IMR-90 (cell line): ENCODE measurements around the gene FFAR2. TPM values are rescaled to one million over a fixed set of nuclear protein-coding genes. Genes with fewer than 3 reads are reported as not detected.

Source experiments
- ATAC-seq: fragments of 200-7000 bp; cut with Tn5 transposase; 2 replicates; pipeline ENCODE4 v1.9.1; 2020; ENCODE audit warnings: low read depth, mild to moderate bottlenecking, moderate library complexity
- BruUV-seq: library from RNA; stranded (reverse); fragments of 400-500 nt; replicated peaks from 2 replicates; lab custom pipeline; 2021; lab: Mats Ljungman, UMichigan
- CTCF ChIA-PET: fragments of 300-600 bp; formaldehyde crosslinking; extraction: SDS; loops from one replicate; lab custom pipeline; 2021; ENCODE audit warnings: antibody characterized with exemption; lab: Yijun Ruan, JAX
- POLR2A ChIA-PET: fragments of 300-600 bp; sonication (Branson Sonifier 250); formaldehyde crosslinking; loops from one replicate; lab custom pipeline; 2022; ENCODE audit warnings: antibody characterized with exemption; ENCODE audit not compliant: unreplicated experiment; lab: Charles Lee
- DNase-seq: peaks from one replicate; pipeline ENCODE4 v3.0.0; 2013
- H2AFZ ChIP-seq: replicated peaks from 2 replicates; pipeline ENCODE3; 2013; ENCODE audit warnings: low read length, mild to moderate bottlenecking; ENCODE audit not compliant: poor library complexity
- H2AK5ac ChIP-seq: 2 replicates; pipeline ENCODE4 v1.6.1; 2013; ENCODE audit warnings: low read depth, low read length, inconsistent platforms
- H2AK9ac ChIP-seq: replicated peaks from 2 replicates; pipeline ENCODE3; 2013; ENCODE audit warnings: mild to moderate bottlenecking, low read depth, low read length, moderate library complexity; ENCODE audit not compliant: poor library complexity
- H2BK120ac ChIP-seq: 2 replicates; pipeline ENCODE4 v1.6.1; 2013; ENCODE audit warnings: low read depth, low read length, inconsistent platforms
- H2BK15ac ChIP-seq: 3 replicates; pipeline ENCODE4 v1.6.1; 2013; ENCODE audit warnings: low read depth, low read length, inconsistent platforms
- H2BK20ac ChIP-seq: 2 replicates; pipeline ENCODE4 v1.6.1; 2013; ENCODE audit warnings: low read depth, mild to moderate bottlenecking, inconsistent platforms, low read length, moderate library complexity
- H2BK5ac ChIP-seq: 2 replicates; pipeline ENCODE4 v1.6.1; 2013; ENCODE audit warnings: mild to moderate bottlenecking, low read depth, low read length, inconsistent platforms; ENCODE audit not compliant: poor library complexity, severe bottlenecking
- H3K14ac ChIP-seq: replicated peaks from 2 replicates; pipeline ENCODE4 v1.6.1; 2013; ENCODE audit warnings: low read depth, low read length, inconsistent platforms
- H3K18ac ChIP-seq: 2 replicates; pipeline ENCODE4 v1.6.1; 2013; ENCODE audit warnings: low read depth, low read length, control low read depth
- H3K23ac ChIP-seq: 2 replicates; pipeline ENCODE4 v1.6.1; 2013; ENCODE audit warnings: low read depth, low read length, inconsistent platforms
- H3K27ac ChIP-seq: 2 replicates; pipeline ENCODE4 v1.5.1; 2013; ENCODE audit warnings: mild to moderate bottlenecking, control low read depth, low read length; ENCODE audit not compliant: insufficient read depth
- H3K27me3 ChIP-seq: 2 replicates; pipeline ENCODE4 v1.6.1; 2013; ENCODE audit warnings: low read length; ENCODE audit not compliant: control insufficient read depth, insufficient read depth
- H3K36me3 ChIP-seq: 2 replicates; pipeline ENCODE4 v1.6.1; 2013; ENCODE audit warnings: low read length, mixed read lengths; ENCODE audit not compliant: control insufficient read depth, insufficient read depth
- H3K4ac ChIP-seq: 2 replicates; pipeline ENCODE4 v1.6.1; 2013; ENCODE audit warnings: low read depth, low read length, inconsistent platforms
- H3K4me1 ChIP-seq: 2 replicates; pipeline ENCODE4 v1.6.1; 2013; ENCODE audit warnings: low read length, mixed read lengths; ENCODE audit not compliant: control insufficient read depth, insufficient read depth
- H3K4me2 ChIP-seq: 2 replicates; pipeline ENCODE4 v1.6.1; 2013; ENCODE audit warnings: low read depth, mild to moderate bottlenecking, control low read depth, low read length, moderate library complexity
- H3K4me3 ChIP-seq: 2 replicates; pipeline ENCODE4 v1.5.1; 2013; ENCODE audit warnings: low read depth, mild to moderate bottlenecking, control low read depth, low read length, moderate library complexity; ENCODE audit not compliant: insufficient read depth
- H3K56ac ChIP-seq: 2 replicates; pipeline ENCODE4 v1.6.1; 2013; ENCODE audit warnings: low read length, inconsistent platforms; ENCODE audit not compliant: insufficient read depth; ENCODE audit errors: extremely low read depth
- H3K79me1 ChIP-seq, 2 experiments: 2 replicates each; pipeline ENCODE4 v1.6.1; 2013; ENCODE audit warnings: low read length in 2 of 2, inconsistent platforms in 1 of 2, low read depth in 1 of 2
- H3K9ac ChIP-seq: 2 replicates; pipeline ENCODE4 v1.6.1; 2013; ENCODE audit warnings: low read depth, low read length, control low read depth
- H3K9me1 ChIP-seq: 2 replicates; pipeline ENCODE4 v1.6.1; 2013; ENCODE audit warnings: low read length, inconsistent platforms; ENCODE audit not compliant: insufficient read depth
- H3K9me3 ChIP-seq: 2 replicates; pipeline ENCODE4 v1.6.1; 2013; ENCODE audit warnings: low read length; ENCODE audit not compliant: control insufficient read depth, insufficient read depth
- H4K20me1 ChIP-seq: 2 replicates; pipeline ENCODE4 v1.6.1; 2013; ENCODE audit warnings: low read length, inconsistent platforms; ENCODE audit not compliant: insufficient read depth
- H4K5ac ChIP-seq: 2 replicates; pipeline ENCODE4 v1.6.1; 2013; ENCODE audit warnings: mild to moderate bottlenecking, low read depth, low read length, control low read depth
- H4K8ac ChIP-seq, 2 experiments: 2 replicates each; pipeline ENCODE4 v1.6.1; 2013; ENCODE audit warnings: low read depth in 2 of 2, low read length in 2 of 2, control low read depth in 1 of 2, inconsistent platforms in 1 of 2
- H4K91ac ChIP-seq: 2 replicates; pipeline ENCODE4 v1.6.1; 2013; ENCODE audit warnings: low read depth, low read length, inconsistent platforms; ENCODE audit not compliant: insufficient read depth
- MAFK ChIP-seq: IDR thresholded peaks from 2 replicates; pipeline ENCODE4 v1.6.1; 2012; ENCODE audit warnings: low read depth, low read length, improper control_type of control experiment
- MXI1 ChIP-seq: IDR thresholded peaks from 2 replicates; pipeline ENCODE4 v1.6.1; 2012; ENCODE audit warnings: low read depth, mild to moderate bottlenecking, low read length, moderate library complexity, borderline replicate concordance
- SMC3 ChIP-seq: fragments of 150-350 bp; IDR thresholded peaks from 2 replicates; pipeline ENCODE4 v1.6.1; 2016; ENCODE audit warnings: low read depth, mild to moderate bottlenecking, antibody characterized with exemption, low read length, moderate library complexity
- WGBS, 2 experiments: methylation state at CpG; one replicate each; pipeline versions ENCODE4 v1.1.5 to v1.1.7; 2013; ENCODE audit warnings: missing lambda C conversion rate in 2 of 2; ENCODE audit not compliant: insufficient read length in 1 of 2; ENCODE audit errors: extremely low coverage in 2 of 2; 5-methylcytosine and 5-hydroxymethylcytosine counted together
- dilution Hi-C: fragments of 300-500 bp; cut with HindIII; formaldehyde crosslinking; loops from one replicate; pipeline ENCODE4 v1.14.3; 2018; ENCODE audit warnings: low sequenced_read_pairs; ENCODE audit not compliant: unreplicated experiment
- in situ Hi-C: fragments of 300-500 bp; cut with MboI; formaldehyde crosslinking; loops from 3 replicates; pipeline ENCODE4 v1.14.3; 2019; ENCODE audit warnings: low sequenced_read_pairs, inconsistent platforms, mixed read lengths
- intact Hi-C: fragments of 100-400 bp; cut with micrococcal nuclease; formaldehyde crosslinking; loops from 2 replicates; pipeline ENCODE4 v1.10.0; 2022
- polyA plus RNA-seq, 3 experiments: library from polyadenylated mRNA; depleted of rRNA; stranded (reverse); fragments of >200 nt; gene quantifications; 2 replicates each; pipeline ENCODE4 v1.2.3, GENCODE V29; 2012; ENCODE audit warnings: low replicate concordance in 1 of 3
- total RNA-seq: library from RNA; depleted of rRNA; stranded (reverse); fragments of >200 nt; gene quantifications from 2 replicates; pipeline ENCODE4 v1.2.3, GENCODE V29; 2012
- TF ChIP-seq, protein P1 (sequence below): fragments of 150-350 bp; IDR thresholded peaks from 2 replicates; pipeline ENCODE4 v1.6.1; 2017; ENCODE audit warnings: mild to moderate bottlenecking, antibody characterized with exemption, low read length, low read depth

The FFAR2 gene
- total and polyA plus RNA-seq, 2 of the 4 experiments (the other 2 are of a cell fraction): not detected

DNA sequence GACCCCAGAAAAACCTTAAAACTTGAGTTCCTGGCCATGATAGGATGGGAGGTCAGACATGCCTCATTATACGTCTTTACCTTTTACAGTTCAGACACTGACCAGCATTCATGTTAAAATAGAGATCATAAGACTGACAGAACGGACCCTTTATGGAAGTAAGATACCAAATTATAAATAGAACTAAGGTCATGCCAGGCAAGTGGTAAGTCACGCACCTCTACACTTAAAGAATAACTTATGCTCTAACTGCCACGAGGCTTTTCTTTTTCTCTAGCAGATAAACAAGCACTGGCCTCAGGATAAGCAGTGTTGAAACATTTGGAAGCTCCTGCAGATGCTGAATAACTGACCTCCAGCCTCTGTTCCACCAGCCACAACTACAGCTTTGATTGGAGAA lies 48.8 kb upstream of the FFAR2 start:
- Histone ChIP-seq H2BK5ac (no peak overlapping the region), H4K20me1 (no peaks in the 10 kb centered on the region), H3K4ac (no peak overlapping the region), H3K23ac (no peak overlapping the region), H3K4me1 (no peaks in the 10 kb centered on the region), H2AK5ac (no peak overlapping the region), H2BK120ac (no peak overlapping the region), H3K4me2 (no peak overlapping the region), H2AK9ac (no peak overlapping the region), H3K4me3 (no peak overlapping the region), H3K14ac (no peak overlapping the region), H2BK15ac (no peak overlapping the region), H2BK20ac (no peak overlapping the region), H3K79me1 (no peaks in the 10 kb centered on the region), H3K9ac (no peak overlapping the region), H4K5ac (no peak overlapping the region), H3K56ac (no peak overlapping the region), H3K27ac (no peak overlapping the region), H3K9me3 (no peaks in the 10 kb centered on the region), H4K8ac (no peak overlapping the region), H2AFZ (no peak overlapping the region), H3K27me3 (peaks cover 1% of the 10 kb centered on the region; the same call in 1 of the 2 replicates), H3K18ac (no peak overlapping the region), H3K36me3 (no peaks in the 10 kb centered on the region), H3K9me1 (no peaks in the 10 kb centered on the region), H4K91ac (no peak overlapping the region)
- no TSS peak for BruUV-seq
- POLR2A ChIA-PET: no interaction called here
- dilution Hi-C loops: no loop called here
- intact Hi-C loops: no loop called here
- in situ Hi-C loops: no loop called here
- CTCF ChIA-PET: interaction anchor here (0.7 kb wide), 1 partner anchor 245 kb away, joined by 3 read pairs; no protein-coding TSS in a partner anchor
- no peak for TF ChIP-seq MXI1
- TF ChIP-seq MAFK: no peak
- TF ChIP-seq, protein P1, sequence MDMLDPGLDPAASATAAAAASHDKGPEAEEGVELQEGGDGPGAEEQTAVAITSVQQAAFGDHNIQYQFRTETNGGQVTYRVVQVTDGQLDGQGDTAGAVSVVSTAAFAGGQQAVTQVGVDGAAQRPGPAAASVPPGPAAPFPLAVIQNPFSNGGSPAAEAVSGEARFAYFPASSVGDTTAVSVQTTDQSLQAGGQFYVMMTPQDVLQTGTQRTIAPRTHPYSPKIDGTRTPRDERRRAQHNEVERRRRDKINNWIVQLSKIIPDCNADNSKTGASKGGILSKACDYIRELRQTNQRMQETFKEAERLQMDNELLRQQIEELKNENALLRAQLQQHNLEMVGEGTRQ: no peak
- TF ChIP-seq SMC3: no peak
- DNase-seq: no peak
- no CpG with 5 or more reads among the region's 4 CpGs for WGBS, 2 experiments
- no peak for ATAC-seq
